Hepatocyte (in vitro differentiated cells): Measurements from ENCODE around the gene S100PBP. TPM values are rescaled to one million over a fixed set of nuclear protein-coding genes. Genes with fewer than 3 reads are reported as not detected.

ENCODE experiments used
- DNase-seq: peaks from one replicate; pipeline ENCODE4 v3.0.0-alpha.2; 2016; ENCODE audit warnings: low spot score
- H2AFZ ChIP-seq: fragments of 200-600 bp; sonication (generic); 2 replicates; pipeline ENCODE4 v1.6.0; 2016; ENCODE audit warnings: antibody characterized with exemption, mild to moderate bottlenecking
- H3K27ac ChIP-seq: fragments of 200-600 bp; sonication (generic); 2 replicates; pipeline ENCODE4 v1.5.1; 2016; ENCODE audit warnings: mild to moderate bottlenecking
- H3K27me3 ChIP-seq: fragments of 200-600 bp; sonication (generic); 2 replicates; pipeline ENCODE4 v1.6.1; 2016
- H3K36me3 ChIP-seq: fragments of 200-600 bp; sonication (generic); replicated peaks from 2 replicates; pipeline ENCODE4 v1.5.1; 2016; ENCODE audit warnings: low read depth; ENCODE audit not compliant: insufficient read depth
- H3K4me1 ChIP-seq: fragments of 200-600 bp; sonication (generic); 2 replicates; pipeline ENCODE4 v1.5.1; 2016; ENCODE audit warnings: mild to moderate bottlenecking, moderate library complexity; ENCODE audit not compliant: insufficient read depth
- H3K4me2 ChIP-seq: fragments of 200-600 bp; sonication (generic); 2 replicates; pipeline ENCODE4 v1.6.0; 2016
- H3K4me3 ChIP-seq: fragments of 200-600 bp; sonication (generic); 2 replicates; pipeline ENCODE4 v1.5.1; 2016; ENCODE audit warnings: mild to moderate bottlenecking
- H3K79me2 ChIP-seq: fragments of 200-600 bp; sonication (generic); 2 replicates; pipeline ENCODE4 v1.6.0; 2017; ENCODE audit warnings: mild to moderate bottlenecking
- H3K9me2 ChIP-seq: fragments of 200-600 bp; sonication (generic); replicated peaks from 2 replicates; pipeline ENCODE4 v1.6.0; 2017; ENCODE audit warnings: mild to moderate bottlenecking; ENCODE audit not compliant: insufficient read depth
- H3K9me3 ChIP-seq: fragments of 200-600 bp; sonication (generic); 2 replicates; pipeline ENCODE4 v1.5.1; 2016; ENCODE audit warnings: low read depth, mild to moderate bottlenecking
- H4K20me1 ChIP-seq: fragments of 200-600 bp; sonication (generic); 2 replicates; pipeline ENCODE4 v1.6.0; 2016; ENCODE audit warnings: mild to moderate bottlenecking; ENCODE audit not compliant: insufficient read depth, poor library complexity, severe bottlenecking
- CTCF ChIP-seq: fragments of 200-600 bp; sonication (generic); IDR thresholded peaks from 2 replicates; pipeline ENCODE4 v1.5.1; 2016; ENCODE audit warnings: antibody characterized with exemption, mild to moderate bottlenecking; ENCODE audit not compliant: poor library complexity
- EZH2 ChIP-seq: fragments of 200-600 bp; sonication (generic); IDR thresholded peaks from 2 replicates; pipeline ENCODE4 v1.6.1; 2016; ENCODE audit warnings: antibody characterized with exemption, mild to moderate bottlenecking, borderline replicate concordance
- EZH2phosphoT487 ChIP-seq: fragments of 200-600 bp; sonication (generic); IDR thresholded peaks from one replicate; pipeline ENCODE4 v1.6.1; 2018; ENCODE audit warnings: antibody characterized with exemption, mild to moderate bottlenecking, low read depth, moderate library complexity; ENCODE audit not compliant: unreplicated experiment, severe bottlenecking
- WGBS: methylation state at CpG from one replicate; pipeline ENCODE4 v1.1.6; 2016; ENCODE audit warnings: low lambda C conversion rate; ENCODE audit errors: missing lambda C conversion rate; 5-methylcytosine and 5-hydroxymethylcytosine counted together
- polyA plus RNA-seq: library from polyadenylated mRNA; unstranded; fragments of >200 nt; fragmentation: Nextera tagmentation; extraction: Ambion mirVana; gene quantifications from 2 replicates; pipeline ENCODE4 v1.2.1, GENCODE V29; 2016
- total RNA-seq: library from RNA; depleted of rRNA; stranded (reverse); fragments of >200 nt; gene quantifications from 2 replicates; pipeline ENCODE4 v1.2.3, GENCODE V29; 2014

The S100PBP gene
- total and polyA plus RNA-seq, 2 experiments from 2014 or later: 10.7 to 41.5 TPM

GRCh38 chr1:32863218-32863880 is 45.9 kb downstream of the S100PBP start:
- Histone ChIP-seq H2AFZ (no peak overlapping the region), H3K9me3 (no peaks in the 10 kb centered on the region), H3K27me3 (no peaks in the 10 kb centered on the region), H3K4me2 (no peak overlapping the region), H3K36me3 (no peaks in the 10 kb centered on the region), H3K4me3 (no peak overlapping the region), H3K4me1 (no peaks in the 10 kb centered on the region), H3K27ac (no peak overlapping the region), H3K9me2 (no peaks in the 10 kb centered on the region), H4K20me1 (no peaks in the 10 kb centered on the region), H3K79me2 (no peaks in the 10 kb centered on the region)
- TF ChIP-seq CTCF: no peak
- no peak for TF ChIP-seq EZH2phosphoT487
- TF ChIP-seq EZH2: no peak
- WGBS: 91% methylated on average over 4 of the region's 4 CpGs
- DNase-seq: no peak

GRCh38 chr1:32863881-32864245 is 46.4 kb downstream of the S100PBP start:
- WGBS: 95% methylated on average over 1 of the region's 1 CpG
- Histone ChIP-seq H3K4me3 (no peak overlapping the region), H3K4me1 (no peaks in the 10 kb centered on the region), H3K79me2 (no peaks in the 10 kb centered on the region), H3K27me3 (no peaks in the 10 kb centered on the region), H3K4me2 (no peak overlapping the region), H3K36me3 (no peaks in the 10 kb centered on the region), H3K27ac (no peak overlapping the region), H4K20me1 (no peaks in the 10 kb centered on the region), H3K9me2 (no peaks in the 10 kb centered on the region), H3K9me3 (no peaks in the 10 kb centered on the region), H2AFZ (no peak overlapping the region)
- DNase-seq: no peak
- TF ChIP-seq CTCF (no peak), EZH2 (no peak), EZH2phosphoT487 (no peak)

GRCh38 chr1:32864375-32865019 is 47.0 kb downstream of the S100PBP start:
- Histone ChIP-seq H3K4me1 (no peaks in the 10 kb centered on the region), H3K4me2 (no peak overlapping the region), H4K20me1 (no peaks in the 10 kb centered on the region), H3K4me3 (no peak overlapping the region), H3K27me3 (no peaks in the 10 kb centered on the region), H3K9me2 (no peaks in the 10 kb centered on the region), H3K36me3 (no peaks in the 10 kb centered on the region), H3K9me3 (no peaks in the 10 kb centered on the region), H3K79me2 (no peaks in the 10 kb centered on the region), H2AFZ (no peak overlapping the region), H3K27ac (no peak overlapping the region)
- no peak for DNase-seq
- TF ChIP-seq EZH2: no peak
- no peak for TF ChIP-seq EZH2phosphoT487
- TF ChIP-seq CTCF: no peak
- 95% methylated on average over 8 of the region's 8 CpGs for WGBS
